ENCODE results near the gene DUSP22. TPM values are rescaled to one million over a fixed set of nuclear protein-coding genes. Genes with fewer than 3 reads are reported as not detected.

The DUSP22 gene
- total and polyA plus RNA-seq, 5 donors, result 51.0 to 74.8 (median 64.2) TPM

- ATAC-seq (peak in 1 of 2 donors; percentile 21), DNase-seq (no peak)
Measured at GRCh38 chr6:392441-393390, 100.4 kb downstream of the DUSP22 start.

GRCh38 chr6:393391-394221, 101.3 kb downstream of the DUSP22 start:
- Histone ChIP-seq H3K9me3 (ENCODE audit: control insufficient read depth, low read length) (no peaks in the 10 kb centered on the region), H3K27ac (ENCODE audit: low read length) (no peak overlapping the region), H3K4me1 (ENCODE audit: control insufficient read depth, insufficient read depth, low read length) (peaks cover 6% of the 10 kb centered on the region), H3K27me3 (ENCODE audit: control insufficient read depth, insufficient read depth) (peaks cover 3% of the 10 kb centered on the region), H3K4me3 (ENCODE audit: low read length) (peak overlapping the region; percentile 64)
- WGBS, result 13% methylated on average over 68 of the region's 68 CpGs
- ATAC-seq (no peak), DNase-seq (no peak)
- intact Hi-C loops (cut with DNase I), result no loop called here

More at GRCh38 chr6:392441-393390, 100.4 kb downstream of the DUSP22 start:
- peak overlapping the region; percentile 64 for H3K4me3 ChIP-seq (ENCODE audit: low read length)
- H3K4me1 ChIP-seq (ENCODE audit: control insufficient read depth, insufficient read depth, low read length), result peaks cover 6% of the 10 kb centered on the region
- H3K27me3 ChIP-seq (ENCODE audit: control insufficient read depth, insufficient read depth), result peaks cover 3% of the 10 kb centered on the region
- intact Hi-C loops (cut with DNase I), result no loop called here
- WGBS, result 2% methylated on average over 108 of the region's 108 CpGs
- H3K9me3 ChIP-seq (ENCODE audit: control insufficient read depth, low read length), result no peaks in the 10 kb centered on the region
- no peak overlapping the region for H3K27ac ChIP-seq (ENCODE audit: low read length)

- peaks cover 3% of the 10 kb centered on the region for H3K27me3 ChIP-seq (ENCODE audit: control insufficient read depth, insufficient read depth)
- intact Hi-C loops (cut with DNase I), result no loop called here
- no peak overlapping the region for H3K27ac ChIP-seq (ENCODE audit: low read length)
- H3K4me1 ChIP-seq (ENCODE audit: control insufficient read depth, insufficient read depth, low read length), result peaks cover 6% of the 10 kb centered on the region
- no peak overlapping the region for H3K4me3 ChIP-seq (ENCODE audit: low read length)
- H3K9me3 ChIP-seq (ENCODE audit: control insufficient read depth, low read length), result no peaks in the 10 kb centered on the region
- 89% methylated on average over 13 of the region's 13 CpGs for WGBS
- no peak for ATAC-seq
- no peak for DNase-seq
Measured at GRCh38 chr6:394641-395289, 102.5 kb downstream of the DUSP22 start.

DNA sequence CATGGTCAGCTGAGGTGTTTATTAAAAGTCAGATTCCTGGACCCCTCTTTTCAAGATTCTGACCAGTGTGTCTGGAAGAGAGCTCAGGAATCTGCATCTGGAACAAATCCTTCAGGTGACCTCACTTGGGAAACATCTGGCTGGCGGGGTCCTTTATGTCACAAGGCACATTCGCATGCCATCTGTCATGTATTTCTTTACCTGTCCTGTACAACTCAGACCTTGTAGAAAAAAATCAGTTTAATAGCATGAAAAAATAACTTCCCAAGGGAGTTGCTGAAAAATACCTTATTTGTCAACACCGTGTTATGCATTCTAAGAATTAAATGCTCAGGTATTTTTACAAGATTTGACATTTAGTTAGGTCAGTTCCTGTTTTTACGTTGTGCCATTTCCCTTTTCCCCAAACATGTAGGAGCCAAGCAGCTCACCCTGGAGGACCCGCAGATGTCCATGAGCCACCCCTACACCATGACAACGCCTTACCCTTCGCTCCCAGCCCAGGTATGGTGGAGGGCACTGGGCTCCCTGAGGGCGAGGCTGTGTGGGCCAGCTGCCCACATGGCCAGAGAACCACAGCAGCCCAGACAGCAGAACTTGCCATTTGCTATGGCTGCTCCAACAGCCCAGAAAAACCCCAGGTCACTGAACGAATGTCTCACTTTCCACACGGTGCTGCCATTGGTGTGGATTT, 103.3 kb downstream of the DUSP22 start:
- no peak for ATAC-seq
- no peak overlapping the region for H3K27ac ChIP-seq (ENCODE audit: low read length)
- no peak for DNase-seq
- H3K9me3 ChIP-seq (ENCODE audit: control insufficient read depth, low read length), result no peaks in the 10 kb centered on the region
- intact Hi-C loops (cut with DNase I), result no loop called here
- WGBS, result 73% methylated on average over 10 of the region's 10 CpGs
- H3K4me1 ChIP-seq (ENCODE audit: control insufficient read depth, insufficient read depth, low read length), result peaks cover 6% of the 10 kb centered on the region
- peaks cover 3% of the 10 kb centered on the region for H3K27me3 ChIP-seq (ENCODE audit: control insufficient read depth, insufficient read depth)
- H3K4me3 ChIP-seq (ENCODE audit: low read length), result no peak overlapping the region

DNA sequence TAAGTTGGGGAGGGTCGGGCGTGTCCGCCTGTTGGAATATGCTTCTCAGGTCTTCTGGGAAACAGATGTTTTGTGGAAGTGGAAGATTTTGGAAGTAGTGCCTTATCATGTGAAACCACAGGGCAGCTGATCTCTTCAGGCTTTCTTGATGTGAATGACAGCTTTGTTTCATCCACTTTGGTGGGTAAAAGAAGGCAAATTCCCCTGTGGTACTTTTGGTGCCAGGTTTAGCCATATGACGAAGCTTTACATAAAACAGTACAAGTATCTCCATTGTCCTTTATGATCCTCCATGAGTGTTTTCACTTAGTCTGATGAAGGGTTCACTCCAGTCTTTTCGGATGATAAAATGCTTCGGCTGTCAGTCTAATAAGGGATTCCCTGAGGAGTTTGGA, 103.8 kb downstream of the DUSP22 start:
- peaks cover 6% of the 10 kb centered on the region for H3K4me1 ChIP-seq (ENCODE audit: control insufficient read depth, insufficient read depth, low read length)
- no peak overlapping the region for H3K27ac ChIP-seq (ENCODE audit: low read length)
- no peaks in the 10 kb centered on the region for H3K9me3 ChIP-seq (ENCODE audit: control insufficient read depth, low read length)
- DNase-seq (no peak), ATAC-seq (no peak)
- H3K27me3 ChIP-seq (ENCODE audit: control insufficient read depth, insufficient read depth), result peaks cover 3% of the 10 kb centered on the region
- 71% methylated on average over 6 of the region's 6 CpGs for WGBS
- no peak overlapping the region for H3K4me3 ChIP-seq (ENCODE audit: low read length)
- intact Hi-C loops (cut with DNase I), result no loop called here

DNA sequence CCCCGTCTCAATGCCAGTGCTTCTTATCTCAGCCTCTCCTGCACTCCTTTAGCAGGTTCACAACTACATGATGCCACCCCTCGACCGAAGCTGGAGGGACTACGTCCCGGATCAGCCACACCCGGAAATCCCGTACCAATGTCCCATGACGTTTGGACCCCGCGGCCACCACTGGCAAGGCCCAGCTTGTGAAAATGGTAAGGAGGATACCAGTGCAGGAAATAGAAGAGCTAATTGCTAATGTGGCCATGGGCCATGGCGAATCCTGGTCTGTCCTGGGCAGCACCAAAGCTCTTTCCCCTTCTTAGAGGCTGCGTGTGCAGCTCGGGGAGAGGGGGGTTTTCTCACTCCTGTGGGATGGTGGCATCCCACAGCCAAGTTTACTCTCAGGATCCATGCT, 104.8 kb downstream of the DUSP22 start:
- 80% methylated on average over 13 of the region's 13 CpGs for WGBS
- intact Hi-C loops (cut with DNase I), result no loop called here
- no peak for DNase-seq
- Histone ChIP-seq H3K9me3 (ENCODE audit: control insufficient read depth, low read length) (no peaks in the 10 kb centered on the region), H3K27ac (ENCODE audit: low read length) (no peak overlapping the region), H3K4me3 (ENCODE audit: low read length) (no peak overlapping the region), H3K27me3 (ENCODE audit: control insufficient read depth, insufficient read depth) (peaks cover 3% of the 10 kb centered on the region), H3K4me1 (ENCODE audit: control insufficient read depth, insufficient read depth, low read length) (peaks cover 6% of the 10 kb centered on the region)
- no peak for ATAC-seq

- Histone ChIP-seq H3K9me3 (ENCODE audit: control insufficient read depth, low read length) (no peaks in the 10 kb centered on the region), H3K27me3 (ENCODE audit: control insufficient read depth, insufficient read depth) (peaks cover 3% of the 10 kb centered on the region), H3K27ac (ENCODE audit: low read length) (no peak overlapping the region), H3K4me3 (ENCODE audit: low read length) (no peak overlapping the region), H3K4me1 (ENCODE audit: control insufficient read depth, insufficient read depth, low read length) (peaks cover 3% of the 10 kb centered on the region)
- ATAC-seq (no peak), DNase-seq (no peak)
- 75% methylated on average over 5 of the region's 5 CpGs for WGBS
- intact Hi-C loops (cut with DNase I), result no loop called here
Measured at GRCh38 chr6:397604-398003, 105.3 kb downstream of the DUSP22 start.

DNA sequence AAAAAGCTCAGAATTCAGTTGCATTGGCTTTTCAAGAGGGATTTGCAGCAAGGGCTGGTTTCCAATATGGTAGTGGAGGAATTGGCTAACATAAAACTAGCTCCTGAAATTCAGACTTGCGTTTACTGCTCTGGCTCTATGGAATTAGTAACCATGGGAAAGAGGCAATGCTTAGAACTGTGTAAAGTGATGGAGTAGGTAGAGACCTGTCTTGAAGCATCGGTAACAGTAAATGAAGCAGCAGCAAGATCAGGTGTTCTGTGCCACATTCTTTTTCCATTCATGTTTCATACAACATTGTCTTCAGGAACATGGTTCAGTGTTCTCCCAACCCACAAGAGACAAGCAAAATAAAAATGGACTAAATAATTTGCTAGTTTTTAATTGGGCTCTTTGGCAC, 105.8 kb downstream of the DUSP22 start:
- no peak for ATAC-seq
- intact Hi-C loops (cut with DNase I), result no loop called here
- peaks cover 3% of the 10 kb centered on the region for H3K27me3 ChIP-seq (ENCODE audit: control insufficient read depth, insufficient read depth)
- no peak overlapping the region for H3K4me3 ChIP-seq (ENCODE audit: low read length)
- WGBS, result 93% methylated on average over 2 of the region's 2 CpGs
- DNase-seq, result no peak
- no peaks in the 10 kb centered on the region for H3K9me3 ChIP-seq (ENCODE audit: control insufficient read depth, low read length)
- H3K27ac ChIP-seq (ENCODE audit: low read length), result no peak overlapping the region
- no peaks in the 10 kb centered on the region for H3K4me1 ChIP-seq (ENCODE audit: control insufficient read depth, insufficient read depth, low read length)

DNA sequence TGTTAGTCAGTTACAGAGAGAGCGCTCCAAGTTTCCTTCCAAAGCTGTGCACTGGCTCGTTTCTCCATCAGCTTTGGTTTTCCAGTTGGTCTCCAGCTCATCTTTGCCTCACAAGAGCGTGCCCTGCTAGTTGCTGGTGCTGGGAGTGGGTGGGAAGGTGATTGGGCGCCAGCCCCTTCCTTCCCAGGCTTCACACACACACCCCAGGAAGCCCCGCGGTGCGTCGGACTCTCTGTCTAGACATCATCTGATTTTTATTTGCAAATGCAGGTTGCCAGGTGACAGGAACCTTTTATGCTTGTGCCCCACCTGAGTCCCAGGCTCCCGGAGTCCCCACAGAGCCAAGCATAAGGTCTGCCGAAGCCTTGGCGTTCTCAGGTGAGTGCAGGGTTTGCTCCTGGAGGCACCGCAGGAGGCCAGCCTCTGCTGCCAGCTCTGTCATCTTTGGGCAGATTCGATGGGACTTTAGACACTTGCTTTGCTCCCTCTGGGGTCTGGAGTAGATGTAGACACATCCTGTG, 106.3 kb downstream of the DUSP22 start:
- peaks cover 3% of the 10 kb centered on the region for H3K27me3 ChIP-seq (ENCODE audit: control insufficient read depth, insufficient read depth)
- intact Hi-C loops (cut with DNase I), result no loop called here
- DNase-seq, result no peak
- ATAC-seq, result peak in 1 of 2 donors; percentile 14
- WGBS, result 84% methylated on average over 13 of the region's 13 CpGs
- H3K9me3 ChIP-seq (ENCODE audit: control insufficient read depth, low read length), result no peaks in the 10 kb centered on the region
- no peak overlapping the region for H3K27ac ChIP-seq (ENCODE audit: low read length)
- no peaks in the 10 kb centered on the region for H3K4me1 ChIP-seq (ENCODE audit: control insufficient read depth, insufficient read depth, low read length)
- no peak overlapping the region for H3K4me3 ChIP-seq (ENCODE audit: low read length)

- Histone ChIP-seq H3K4me3 (ENCODE audit: low read length) (no peak overlapping the region), H3K4me1 (ENCODE audit: control insufficient read depth, insufficient read depth, low read length) (no peaks in the 10 kb centered on the region), H3K27me3 (ENCODE audit: control insufficient read depth, insufficient read depth) (no peaks in the 10 kb centered on the region), H3K9me3 (ENCODE audit: control insufficient read depth, low read length) (no peaks in the 10 kb centered on the region), H3K27ac (ENCODE audit: low read length) (no peak overlapping the region)
- intact Hi-C loops (cut with DNase I), result no loop called here
- no peak for DNase-seq
- WGBS, result 54% methylated on average over 11 of the region's 11 CpGs
- peak in 1 of 2 donors; percentile 32 for ATAC-seq
Measured at GRCh38 chr6:399785-400534, 107.7 kb downstream of the DUSP22 start.

Data from right cardiac atrium (tissue), 5 donors.